ENCODE data around the gene NKTR. TPM values are rescaled to one million over a fixed set of nuclear protein-coding genes. Genes with fewer than 3 reads are reported as not detected.

Gene NKTR
- total RNA-seq, 6 experiments from 2014 or later: 27.8 to 32.7 (median 30.9) TPM

GRCh38 chr3:42640771-42641370, 40.4 kb downstream of the NKTR start:
- H3K4me3 Mint-ChIP-seq: no peak overlapping the region
- no peak for DNase-seq
- no peaks in the 10 kb centered on the region; the same call in 1 of the 2 replicates for H3K27me3 Mint-ChIP-seq (ENCODE audit: insufficient read depth)
- H3K27ac Mint-ChIP-seq: no peak overlapping the region
- H3K9me3 Mint-ChIP-seq: no peaks in the 10 kb centered on the region
- TF ChIP-seq CTCF (IDR thresholded peaks at IDR 0.05): no peak
- peaks cover 4% of the 10 kb centered on the region; the same call in 1 of the 2 replicates for H3K4me1 Mint-ChIP-seq (ENCODE audit: low read depth)
- peaks cover 23% of the 10 kb centered on the region for H3K36me3 Mint-ChIP-seq (ENCODE audit: low read depth)

GRCh38 chr3:42647821-42648459, 47.5 kb downstream of the NKTR start:
- Mint-ChIP-seq H3K36me3 (ENCODE audit: low read depth) (peaks cover 44% of the 10 kb centered on the region), H3K27ac (no peak overlapping the region), H3K27me3 (ENCODE audit: insufficient read depth) (no peaks in the 10 kb centered on the region; the same call in 1 of the 2 replicates), H3K4me1 (ENCODE audit: low read depth) (peaks cover 56% of the 10 kb centered on the region), H3K4me3 (no peak overlapping the region), H3K9me3 (no peaks in the 10 kb centered on the region)
- TF ChIP-seq CTCF (IDR thresholded peaks at IDR 0.05): no peak
- no peak for DNase-seq

GRCh38 chr3:42649006-42649405, 48.5 kb downstream of the NKTR start:
- TF ChIP-seq CTCF (IDR thresholded peaks at IDR 0.05): no peak
- H3K9me3 Mint-ChIP-seq: no peaks in the 10 kb centered on the region
- no peak for DNase-seq
- H3K4me1 Mint-ChIP-seq (ENCODE audit: low read depth): peaks cover 62% of the 10 kb centered on the region
- H3K4me3 Mint-ChIP-seq: no peak overlapping the region
- H3K36me3 Mint-ChIP-seq (ENCODE audit: low read depth): peaks cover 34% of the 10 kb centered on the region; the same call in 1 of the 2 replicates
- no peaks in the 10 kb centered on the region; the same call in 1 of the 2 replicates for H3K27me3 Mint-ChIP-seq (ENCODE audit: insufficient read depth)
- peak overlapping the region; percentile 51; the same call in 1 of the 2 replicates for H3K27ac Mint-ChIP-seq

- peaks cover 30% of the 10 kb centered on the region; the same call in 1 of the 2 replicates for H3K36me3 Mint-ChIP-seq (ENCODE audit: low read depth)
- no peaks in the 10 kb centered on the region for H3K9me3 Mint-ChIP-seq
- H3K4me3 Mint-ChIP-seq: no peak overlapping the region
- no peak for DNase-seq
- TF ChIP-seq CTCF (IDR thresholded peaks at IDR 0.05): no peak
- H3K4me1 Mint-ChIP-seq (ENCODE audit: low read depth): peaks cover 62% of the 10 kb centered on the region
- H3K27ac Mint-ChIP-seq: peak overlapping the region; percentile 86
- H3K27me3 Mint-ChIP-seq (ENCODE audit: insufficient read depth): no peaks in the 10 kb centered on the region; the same call in 1 of the 2 replicates
These were observed 49.3 kb downstream of the NKTR start for GRCh38 chr3:42649783-42650182.

- H3K4me3 Mint-ChIP-seq: peak overlapping the region; percentile 94
- peaks cover 24% of the 10 kb centered on the region; the same call in 1 of the 2 replicates for H3K36me3 Mint-ChIP-seq (ENCODE audit: low read depth)
- TF ChIP-seq CTCF (IDR thresholded peaks at IDR 0.05): no peak
- DNase-seq: peak; percentile 58
- peak overlapping the region; percentile 86 for H3K27ac Mint-ChIP-seq
- peaks cover 77% of the 10 kb centered on the region for H3K4me1 Mint-ChIP-seq (ENCODE audit: low read depth)
- no peaks in the 10 kb centered on the region for H3K9me3 Mint-ChIP-seq
- no peaks in the 10 kb centered on the region; the same call in 1 of the 2 replicates for H3K27me3 Mint-ChIP-seq (ENCODE audit: insufficient read depth)
These were observed 51.0 kb downstream of the NKTR start for GRCh38 chr3:42651248-42652091.
